HepG2 (cell line): ENCODE results near the gene NOVA2. TPM values are rescaled to one million over a fixed set of nuclear protein-coding genes. Genes with fewer than 3 reads are reported as not detected.

Experiments
- FOXA3 ChIP-seq: IDR thresholded peaks from 2 replicates; pipeline ENCODE4 v1.6.1; 2016; ENCODE audit warnings: missing genetic modification reagents, missing compliant biosample characterization
- MYC ChIP-seq: sonication (generic); formaldehyde crosslinking; IDR thresholded peaks from 2 replicates; pipeline ENCODE4 v1.9.0; 2021; ENCODE audit warnings: missing genetic modification reagents, borderline replicate concordance
- SCMH1 ChIP-seq: sonication (generic); formaldehyde crosslinking; IDR thresholded peaks from 2 replicates; pipeline ENCODE4 v1.9.0; 2021; ENCODE audit warnings: missing genetic modification reagents, mild to moderate bottlenecking, borderline replicate concordance
- SMAD3 ChIP-seq: sonication (generic); formaldehyde crosslinking; IDR thresholded peaks from 2 replicates; pipeline ENCODE4 v1.4.0; 2020; ENCODE audit warnings: missing genetic modification reagents
- THAP11 ChIP-seq: IDR thresholded peaks from 2 replicates; pipeline ENCODE4 v1.6.1; 2016; ENCODE audit warnings: missing biosample characterization, missing genetic modification reagents
- ZNF232 ChIP-seq: sonication (generic); formaldehyde crosslinking; IDR thresholded peaks from 2 replicates; pipeline ENCODE4 v1.4.0; 2020; ENCODE audit warnings: missing genetic modification reagents, borderline replicate concordance
- ZNF335 ChIP-seq: sonication (generic); formaldehyde crosslinking; IDR thresholded peaks from 2 replicates; pipeline ENCODE4 v1.4.0; 2020; ENCODE audit warnings: missing genetic modification reagents
- ZNF337 ChIP-seq: sonication (generic); formaldehyde crosslinking; IDR thresholded peaks from 2 replicates; pipeline ENCODE4 v1.5.1; 2020; ENCODE audit warnings: missing genetic modification reagents, low read depth, mild to moderate bottlenecking, borderline replicate concordance
- ZNF629 ChIP-seq: sonication (generic); formaldehyde crosslinking; conservative IDR thresholded peaks from 2 replicates; pipeline ENCODE4 v1.5.0; 2020; ENCODE audit warnings: missing genetic modification reagents
- ZNF703 ChIP-seq: sonication (generic); formaldehyde crosslinking; IDR thresholded peaks from 2 replicates; pipeline ENCODE4 v1.5.1; 2020; ENCODE audit warnings: missing genetic modification reagents, mild to moderate bottlenecking, moderate library complexity, borderline replicate concordance
- ZNF878 ChIP-seq: sonication (generic); formaldehyde crosslinking; IDR thresholded peaks from 2 replicates; pipeline ENCODE4 v1.8.1; 2023; ENCODE audit warnings: mild to moderate bottlenecking, missing genetic modification reagents, moderate library complexity
- polyA plus RNA-seq, 8 experiments: library from polyadenylated mRNA; depleted of rRNA in 3 of 8; stranded (reverse) in 7 of 8; unstranded in 1 of 8; fragments of >200 nt; fragmentation: Illumina TruSeq in 4 of 8; extraction: Trizol in 4 of 8; gene quantifications; 2 replicates each; pipeline versions ENCODE4 v1.2.1 to v1.2.3, GENCODE V29; 2011 to 2016; ENCODE audit warnings: low read depth in 4 of 8, missing spikeins in 1 of 8, mixed read lengths in 1 of 8; ENCODE audit not compliant: insufficient read depth in 1 of 8
- total RNA-seq, 5 experiments: library from RNA; depleted of rRNA; stranded (reverse); fragments of >200 nt; fragmentation: Illumina TruSeq; extraction: Trizol; gene quantifications; 2 replicates each; pipeline ENCODE4 v1.2.3, GENCODE V29; 2016; ENCODE audit warnings: low read depth in 1 of 5
- TF ChIP-seq, protein P1 (sequence below): sonication (generic); formaldehyde crosslinking; IDR thresholded peaks from 2 replicates; pipeline ENCODE4 v1.4.0; 2020; ENCODE audit warnings: missing genetic modification reagents
- TF ChIP-seq, protein P2 (sequence below): IDR thresholded peaks from 2 replicates; pipeline ENCODE4 v1.6.1; 2016; ENCODE audit warnings: missing compliant biosample characterization, missing genetic modification reagents, borderline replicate concordance
- TF ChIP-seq, protein P3 (sequence below): sonication (generic); formaldehyde crosslinking; IDR thresholded peaks from 2 replicates; pipeline ENCODE4 v1.4.0; 2020; ENCODE audit warnings: missing genetic modification reagents; ENCODE audit errors: not compliant biosample characterization
- TF ChIP-seq, protein P4 (sequence below): sonication (generic); formaldehyde crosslinking; IDR thresholded peaks from 2 replicates; pipeline ENCODE4 v1.8.0; 2022; ENCODE audit warnings: missing genetic modification reagents, mild to moderate bottlenecking, inconsistent platforms, borderline replicate concordance
- TF ChIP-seq, protein P5 (sequence below): sonication (generic); formaldehyde crosslinking; IDR thresholded peaks from 2 replicates; pipeline ENCODE4 v1.4.0; 2020; ENCODE audit warnings: mild to moderate bottlenecking, missing genetic modification reagents
- TF ChIP-seq, protein P6 (sequence below): sonication (generic); formaldehyde crosslinking; IDR thresholded peaks from 2 replicates; pipeline ENCODE4 v1.5.1; 2020; ENCODE audit warnings: missing genetic modification reagents, mild to moderate bottlenecking, borderline replicate concordance
- TF ChIP-seq, protein P7 (sequence below): sonication (generic); formaldehyde crosslinking; conservative IDR thresholded peaks from 2 replicates; pipeline ENCODE4 v1.8.0; 2022; ENCODE audit warnings: mild to moderate bottlenecking, moderate library complexity, missing genetic modification reagents

The NOVA2 gene
- total and polyA plus RNA-seq, 2 of the 13 experiments (the other 11 are each of a cell fraction or from before 2014, with no cell fraction given): not detected

DNA sequence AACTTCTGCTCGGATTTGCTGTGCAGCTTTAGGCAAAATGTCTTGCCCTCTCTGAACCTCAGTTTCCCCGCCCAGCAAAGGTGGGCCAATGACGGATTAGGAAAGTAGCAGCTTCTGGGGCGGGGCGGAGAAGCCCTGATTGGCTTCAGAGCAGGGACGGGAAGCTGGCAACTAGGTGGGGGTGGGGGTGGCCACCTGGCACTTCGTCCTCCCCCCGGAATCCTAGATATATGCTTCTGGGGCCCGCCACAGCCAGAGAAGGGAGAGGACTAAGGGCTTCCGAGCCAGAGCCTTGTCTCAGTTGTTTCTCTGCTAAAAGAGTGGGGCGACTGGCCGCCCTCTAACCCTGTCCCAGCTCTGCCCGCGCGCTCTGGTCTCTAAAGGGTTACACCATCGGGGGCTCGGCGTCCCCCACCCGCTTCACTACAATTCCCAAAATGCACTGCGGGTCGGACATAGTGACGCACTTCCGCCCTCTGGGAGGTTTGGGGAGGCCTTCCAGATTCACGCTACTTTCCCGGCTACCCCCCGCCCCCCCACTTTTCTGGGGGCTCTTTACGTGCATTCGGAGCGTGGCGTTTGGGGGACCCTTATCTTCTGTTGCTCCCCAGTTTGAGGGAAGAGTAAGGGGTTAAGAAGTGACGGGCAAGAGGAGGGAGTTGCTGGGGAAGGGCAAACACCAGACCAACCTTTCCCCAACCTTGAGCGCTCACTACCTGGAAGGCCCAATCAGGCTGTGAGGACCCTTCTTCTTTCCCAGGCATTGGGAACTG is 87.1 kb downstream of the NOVA2 start (continued):
- TF ChIP-seq, protein P1, sequence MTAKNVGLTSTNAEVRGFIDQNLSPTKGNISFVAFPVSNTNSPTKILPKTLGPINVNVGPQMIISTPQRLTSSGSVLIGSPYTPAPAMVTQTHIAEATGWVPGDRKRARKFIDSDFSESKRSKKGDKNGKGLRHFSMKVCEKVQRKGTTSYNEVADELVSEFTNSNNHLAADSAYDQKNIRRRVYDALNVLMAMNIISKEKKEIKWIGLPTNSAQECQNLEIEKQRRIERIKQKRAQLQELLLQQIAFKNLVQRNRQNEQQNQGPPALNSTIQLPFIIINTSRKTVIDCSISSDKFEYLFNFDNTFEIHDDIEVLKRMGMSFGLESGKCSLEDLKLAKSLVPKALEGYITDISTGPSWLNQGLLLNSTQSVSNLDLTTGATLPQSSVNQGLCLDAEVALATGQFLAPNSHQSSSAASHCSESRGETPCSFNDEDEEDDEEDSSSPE: peak; percentile 47; the same call in 1 of the 2 replicates
- TF ChIP-seq SCMH1 (no peak), ZNF703 (CRISPR knock-in tag) (no peak), SMAD3 (no peak), ZNF878 (CRISPR knock-in tag) (peak; percentile 54; the same call in 1 of the 2 replicates), ZNF629 (peak; percentile 22; the same call in 1 of the 2 replicates), FOXA3 (CRISPR knock-in tag) (peak; percentile 37; the same call in 1 of the 2 replicates), THAP11 (CRISPR knock-in tag) (peak; percentile 97), ZNF337 (CRISPR knock-in tag) (no peak), ZNF335 (CRISPR knock-in tag) (0 out of 2 replicates have a peak, but pooled peaks have one; percentile 64), MYC (CRISPR knock-in tag) (peak; percentile 47; the same call in 1 of the 2 replicates), ZNF232 (CRISPR knock-in tag) (peak; percentile 16; the same call in 1 of the 2 replicates)
- TF ChIP-seq, protein P2, sequence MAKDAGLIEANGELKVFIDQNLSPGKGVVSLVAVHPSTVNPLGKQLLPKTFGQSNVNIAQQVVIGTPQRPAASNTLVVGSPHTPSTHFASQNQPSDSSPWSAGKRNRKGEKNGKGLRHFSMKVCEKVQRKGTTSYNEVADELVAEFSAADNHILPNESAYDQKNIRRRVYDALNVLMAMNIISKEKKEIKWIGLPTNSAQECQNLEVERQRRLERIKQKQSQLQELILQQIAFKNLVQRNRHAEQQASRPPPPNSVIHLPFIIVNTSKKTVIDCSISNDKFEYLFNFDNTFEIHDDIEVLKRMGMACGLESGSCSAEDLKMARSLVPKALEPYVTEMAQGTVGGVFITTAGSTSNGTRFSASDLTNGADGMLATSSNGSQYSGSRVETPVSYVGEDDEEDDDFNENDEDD: no peak
- TF ChIP-seq, protein P3, sequence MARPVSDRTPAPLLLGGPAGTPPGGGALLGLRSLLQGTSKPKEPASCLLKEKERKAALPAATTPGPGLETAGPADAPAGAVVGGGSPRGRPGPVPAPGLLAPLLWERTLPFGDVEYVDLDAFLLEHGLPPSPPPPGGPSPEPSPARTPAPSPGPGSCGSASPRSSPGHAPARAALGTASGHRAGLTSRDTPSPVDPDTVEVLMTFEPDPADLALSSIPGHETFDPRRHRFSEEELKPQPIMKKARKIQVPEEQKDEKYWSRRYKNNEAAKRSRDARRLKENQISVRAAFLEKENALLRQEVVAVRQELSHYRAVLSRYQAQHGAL (CRISPR knock-in tag): peak; percentile 16
- TF ChIP-seq, protein P4, sequence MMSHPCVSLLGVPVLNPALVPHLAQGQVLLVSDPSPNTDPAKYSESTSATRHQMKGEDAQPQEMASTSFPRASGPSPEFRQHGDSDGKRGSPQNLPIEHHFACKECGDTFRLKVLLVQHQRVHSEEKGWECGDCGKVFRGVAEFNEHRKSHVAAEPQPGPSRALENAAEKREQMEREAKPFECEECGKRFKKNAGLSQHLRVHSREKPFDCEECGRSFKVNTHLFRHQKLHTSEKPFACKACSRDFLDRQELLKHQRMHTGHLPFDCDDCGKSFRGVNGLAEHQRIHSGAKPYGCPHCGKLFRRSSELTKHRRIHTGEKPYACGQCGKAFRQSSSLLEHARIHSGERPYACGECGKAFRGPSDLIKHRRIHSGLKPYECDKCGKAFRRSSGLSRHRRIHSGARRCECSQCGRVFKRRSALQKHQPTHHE (CRISPR knock-in tag): no peak
- TF ChIP-seq, protein P5, sequence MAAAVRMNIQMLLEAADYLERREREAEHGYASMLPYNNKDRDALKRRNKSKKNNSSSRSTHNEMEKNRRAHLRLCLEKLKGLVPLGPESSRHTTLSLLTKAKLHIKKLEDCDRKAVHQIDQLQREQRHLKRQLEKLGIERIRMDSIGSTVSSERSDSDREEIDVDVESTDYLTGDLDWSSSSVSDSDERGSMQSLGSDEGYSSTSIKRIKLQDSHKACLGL: 0 out of 2 replicates have a peak, but pooled peaks have one; percentile 24
- TF ChIP-seq, protein P6, sequence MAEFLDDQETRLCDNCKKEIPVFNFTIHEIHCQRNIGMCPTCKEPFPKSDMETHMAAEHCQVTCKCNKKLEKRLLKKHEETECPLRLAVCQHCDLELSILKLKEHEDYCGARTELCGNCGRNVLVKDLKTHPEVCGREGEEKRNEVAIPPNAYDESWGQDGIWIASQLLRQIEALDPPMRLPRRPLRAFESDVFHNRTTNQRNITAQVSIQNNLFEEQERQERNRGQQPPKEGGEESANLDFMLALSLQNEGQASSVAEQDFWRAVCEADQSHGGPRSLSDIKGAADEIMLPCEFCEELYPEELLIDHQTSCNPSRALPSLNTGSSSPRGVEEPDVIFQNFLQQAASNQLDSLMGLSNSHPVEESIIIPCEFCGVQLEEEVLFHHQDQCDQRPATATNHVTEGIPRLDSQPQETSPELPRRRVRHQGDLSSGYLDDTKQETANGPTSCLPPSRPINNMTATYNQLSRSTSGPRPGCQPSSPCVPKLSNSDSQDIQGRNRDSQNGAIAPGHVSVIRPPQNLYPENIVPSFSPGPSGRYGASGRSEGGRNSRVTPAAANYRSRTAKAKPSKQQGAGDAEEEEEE (CRISPR knock-in tag): no peak
- TF ChIP-seq, protein P7, sequence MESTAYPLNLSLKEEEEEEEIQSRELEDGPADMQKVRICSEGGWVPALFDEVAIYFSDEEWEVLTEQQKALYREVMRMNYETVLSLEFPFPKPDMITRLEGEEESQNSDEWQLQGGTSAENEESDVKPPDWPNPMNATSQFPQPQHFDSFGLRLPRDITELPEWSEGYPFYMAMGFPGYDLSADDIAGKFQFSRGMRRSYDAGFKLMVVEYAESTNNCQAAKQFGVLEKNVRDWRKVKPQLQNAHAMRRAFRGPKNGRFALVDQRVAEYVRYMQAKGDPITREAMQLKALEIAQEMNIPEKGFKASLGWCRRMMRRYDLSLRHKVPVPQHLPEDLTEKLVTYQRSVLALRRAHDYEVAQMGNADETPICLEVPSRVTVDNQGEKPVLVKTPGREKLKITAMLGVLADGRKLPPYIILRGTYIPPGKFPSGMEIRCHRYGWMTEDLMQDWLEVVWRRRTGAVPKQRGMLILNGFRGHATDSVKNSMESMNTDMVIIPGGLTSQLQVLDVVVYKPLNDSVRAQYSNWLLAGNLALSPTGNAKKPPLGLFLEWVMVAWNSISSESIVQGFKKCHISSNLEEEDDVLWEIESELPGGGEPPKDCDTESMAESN (CRISPR knock-in tag): 0 out of 2 replicates have a peak, but pooled peaks have one; percentile 10
